CD14-positive monocyte (primary cell): Measurements from ENCODE around the gene GPR42. TPM values are rescaled to one million over a fixed set of nuclear protein-coding genes. Genes with fewer than 3 reads are reported as not detected.
A peak's percentile ranks its signal among the peaks of the same experiment; 100 is the strongest.

Experiments
- DNase-seq, 3 donors: peaks; one replicate each; pipeline ENCODE4 v3.0.0-alpha.2; 2011 to 2022
- H2AFZ ChIP-seq: 2 replicates; pipeline ENCODE4 v1.6.0; 2012; ENCODE audit warnings: mild to moderate bottlenecking, low read depth, low read length, inconsistent platforms; ENCODE audit not compliant: insufficient read depth, poor library complexity, severe bottlenecking
- H3K27ac ChIP-seq, 2 donors: 1 replicate in 1 of 2; 2 replicates in 1 of 2; pipeline ENCODE4 v1.5.1; 2012 to 2013; ENCODE audit warnings: low read length in 2 of 2, control low read depth in 1 of 2, inconsistent platforms in 1 of 2, low read depth in 1 of 2, mild to moderate bottlenecking in 1 of 2
- H3K27me3 ChIP-seq, 2 donors: one replicate each; pipeline versions ENCODE4 v1.6.0 to v1.6.1; 2011 to 2013; ENCODE audit warnings: low read length in 2 of 2; ENCODE audit not compliant: control insufficient read depth in 2 of 2, insufficient read depth in 2 of 2
- H3K36me3 ChIP-seq, 2 donors: replicated peaks in 1 of 2; 1 replicate in 1 of 2; 2 replicates in 1 of 2; pipeline versions ENCODE4 v1.5.1 to v1.6.1; 2012 to 2013; ENCODE audit warnings: low read length in 2 of 2, control low read depth in 1 of 2, inconsistent platforms in 1 of 2, mild to moderate bottlenecking in 1 of 2; ENCODE audit not compliant: insufficient read depth in 2 of 2, control insufficient read depth in 1 of 2
- H3K4me1 ChIP-seq, 2 donors: 1 replicate in 1 of 2; 2 replicates in 1 of 2; pipeline versions ENCODE4 v1.5.1 to v1.6.1; 2012 to 2013; ENCODE audit warnings: low read length in 2 of 2, control low read depth in 1 of 2, inconsistent platforms in 1 of 2, mild to moderate bottlenecking in 1 of 2, moderate library complexity in 1 of 2; ENCODE audit not compliant: insufficient read depth in 2 of 2, control insufficient read depth in 1 of 2
- H3K4me2 ChIP-seq: replicated peaks from 2 replicates; pipeline ENCODE3; 2012; ENCODE audit warnings: low read length, moderate library complexity, mild to moderate bottlenecking; ENCODE audit not compliant: poor library complexity, severe bottlenecking; ENCODE audit errors: extremely low read depth
- H3K4me3 ChIP-seq, 3 experiments: fragments of 200-600 bp in 1 of 3; sonication (generic) in 1 of 3; replicated peaks in 1 of 3; 1 replicate in 2 of 3; 2 replicates in 1 of 3; pipeline ENCODE4 v1.5.1; 2011 to 2013; ENCODE audit warnings: low read length in 3 of 3, mild to moderate bottlenecking in 3 of 3, control low read depth in 2 of 3, low read depth in 2 of 3, inconsistent platforms in 1 of 3, moderate library complexity in 1 of 3
- H3K79me2 ChIP-seq: 2 replicates; pipeline ENCODE4 v1.6.0; 2012; ENCODE audit warnings: mild to moderate bottlenecking, control low read depth, inconsistent platforms, low read length, moderate library complexity; ENCODE audit not compliant: insufficient read depth
- H3K9ac ChIP-seq: 2 replicates; pipeline ENCODE4 v1.6.0; 2017; ENCODE audit warnings: low read length, mild to moderate bottlenecking; ENCODE audit not compliant: insufficient read depth, poor library complexity, severe bottlenecking
- H3K9me3 ChIP-seq, 2 donors: replicated peaks in 1 of 2; 1 replicate in 1 of 2; 2 replicates in 1 of 2; pipeline versions ENCODE4 v1.5.1 to v1.6.1; 2012 to 2013; ENCODE audit warnings: low read length in 2 of 2, control low read depth in 1 of 2; ENCODE audit not compliant: control insufficient read depth in 1 of 2, insufficient read depth in 1 of 2
- H4K20me1 ChIP-seq: 2 replicates; pipeline ENCODE4 v1.6.0; 2012; ENCODE audit warnings: mild to moderate bottlenecking, low read length, control low read depth, moderate library complexity; ENCODE audit not compliant: insufficient read depth
- H3K27ac Mint-ChIP-seq, 7 donors: one replicate each; pipeline ENCODE4 v1.8.0; 2020; ENCODE audit warnings: mild to moderate bottlenecking in 7 of 7, mixed read lengths in 7 of 7, moderate library complexity in 6 of 7, inconsistent platforms in 2 of 7
- H3K27me3 Mint-ChIP-seq, 3 donors: one replicate each; pipeline ENCODE4 v1.8.0; 2021 to 2022; ENCODE audit warnings: low read depth in 3 of 3, mild to moderate bottlenecking in 3 of 3, mixed read lengths in 3 of 3, moderate library complexity in 3 of 3, inconsistent platforms in 1 of 3
- H3K36me3 Mint-ChIP-seq, 2 donors: one replicate each; pipeline ENCODE4 v1.8.0; 2020; ENCODE audit warnings: mixed read lengths in 2 of 2, inconsistent platforms in 1 of 2, mild to moderate bottlenecking in 1 of 2
- H3K4me1 Mint-ChIP-seq: one replicate; pipeline ENCODE4 v1.8.0; 2020; ENCODE audit warnings: mild to moderate bottlenecking, mixed read lengths
- H3K4me3 Mint-ChIP-seq, 2 donors: one replicate each; pipeline ENCODE4 v1.8.0; 2020; ENCODE audit warnings: mild to moderate bottlenecking in 2 of 2, mixed read lengths in 2 of 2, moderate library complexity in 1 of 2
- H3K9me3 Mint-ChIP-seq, 7 donors: one replicate each; pipeline ENCODE4 v1.8.0; 2020 to 2022; ENCODE audit warnings: mixed read lengths in 7 of 7, mild to moderate bottlenecking in 6 of 7, moderate library complexity in 6 of 7, inconsistent platforms in 2 of 7
- WGBS: methylation state at CpG from one replicate; pipeline ENCODE4 v1.1.5; 2013; ENCODE audit warnings: missing lambda C conversion rate; ENCODE audit not compliant: insufficient coverage; 5-methylcytosine and 5-hydroxymethylcytosine counted together
- intact Hi-C, 2 donors: fragments of 100-400 bp; cut with micrococcal nuclease; formaldehyde crosslinking; loops; one replicate each; pipeline versions ENCODE4 v1.15.0 to v1.15.1; 2023
- polyA plus RNA-seq, 3 donors: library from polyadenylated mRNA; depleted of rRNA in 1 of 3; unstranded in 2 of 3; stranded (reverse) in 1 of 3; fragments of 300-500 nt in 2 of 3; fragments of >200 nt in 1 of 3; fragmentation: Illumina TruSeq in 2 of 3; gene quantifications; 1 replicate in 2 of 3; 2 replicates in 1 of 3; pipeline ENCODE4 v1.2.3, GENCODE V29; 2012 to 2021
- TF ChIP-seq, protein P1 (sequence below): fragments of 200-600 bp; IDR thresholded peaks from one replicate; pipeline ENCODE4 v1.8.0; 2022; ENCODE audit warnings: antibody characterized with exemption, mild to moderate bottlenecking

GPR42 gene
- polyA plus RNA-seq, 3 donors = 0.17 to 2.9 TPM; not detected in 1

DNA sequence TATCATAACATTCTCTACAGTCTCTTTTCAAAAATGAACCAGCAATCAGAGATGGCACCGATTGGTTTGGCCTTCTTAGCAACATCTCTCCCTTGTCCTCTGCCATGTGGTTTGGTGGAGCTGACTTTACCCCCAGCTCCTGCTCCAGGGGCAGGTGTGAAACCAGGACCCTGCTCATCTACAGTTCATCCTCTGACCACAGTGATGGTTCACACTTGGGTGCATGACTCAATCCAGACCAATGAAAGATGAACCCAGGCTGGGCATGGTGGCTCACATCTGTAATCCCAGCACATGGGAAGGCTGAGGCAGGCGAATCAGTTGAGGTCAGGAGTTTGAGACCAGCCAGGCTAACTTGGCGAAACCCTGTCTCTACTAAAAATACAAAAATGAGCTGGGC is 43.6 kb downstream of the GPR42 start:
- H3K27ac Mint-ChIP-seq = peak overlapping the region in 2 of 7 donors; percentile 30 to 50
- Histone ChIP-seq H3K9me3 (no peaks in the 10 kb centered on the region), H3K4me2 (no peak overlapping the region), H3K4me1 (peaks cover 7 to 14% of the 10 kb centered on the region in 2 donors), H3K4me3 (no peak overlapping the region), H4K20me1 (no peaks in the 10 kb centered on the region), H3K27me3 (peaks cover 0 to 13% of the 10 kb centered on the region in 2 donors), H2AFZ (no peak overlapping the region), H3K79me2 (no peaks in the 10 kb centered on the region), H3K36me3 (no peaks in the 10 kb centered on the region), H3K27ac (no peak overlapping the region), H3K9ac (no peak overlapping the region)
- H3K9me3 Mint-ChIP-seq = peaks cover 0 to 3% (median 0%) of the 10 kb centered on the region in 7 donors
- TF ChIP-seq, protein P1, sequence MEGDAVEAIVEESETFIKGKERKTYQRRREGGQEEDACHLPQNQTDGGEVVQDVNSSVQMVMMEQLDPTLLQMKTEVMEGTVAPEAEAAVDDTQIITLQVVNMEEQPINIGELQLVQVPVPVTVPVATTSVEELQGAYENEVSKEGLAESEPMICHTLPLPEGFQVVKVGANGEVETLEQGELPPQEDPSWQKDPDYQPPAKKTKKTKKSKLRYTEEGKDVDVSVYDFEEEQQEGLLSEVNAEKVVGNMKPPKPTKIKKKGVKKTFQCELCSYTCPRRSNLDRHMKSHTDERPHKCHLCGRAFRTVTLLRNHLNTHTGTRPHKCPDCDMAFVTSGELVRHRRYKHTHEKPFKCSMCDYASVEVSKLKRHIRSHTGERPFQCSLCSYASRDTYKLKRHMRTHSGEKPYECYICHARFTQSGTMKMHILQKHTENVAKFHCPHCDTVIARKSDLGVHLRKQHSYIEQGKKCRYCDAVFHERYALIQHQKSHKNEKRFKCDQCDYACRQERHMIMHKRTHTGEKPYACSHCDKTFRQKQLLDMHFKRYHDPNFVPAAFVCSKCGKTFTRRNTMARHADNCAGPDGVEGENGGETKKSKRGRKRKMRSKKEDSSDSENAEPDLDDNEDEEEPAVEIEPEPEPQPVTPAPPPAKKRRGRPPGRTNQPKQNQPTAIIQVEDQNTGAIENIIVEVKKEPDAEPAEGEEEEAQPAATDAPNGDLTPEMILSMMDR = no peak
- H3K4me1 Mint-ChIP-seq = peaks cover 16% of the 10 kb centered on the region
- 100% methylated on average over 2 of the region's 3 CpGs for WGBS
- intact Hi-C loops = no loop called here
- no peak for DNase-seq
- peak overlapping the region in 1 of 2 donors; percentile 17 for H3K4me3 Mint-ChIP-seq
- peaks cover 25 to 38% (median 27%) of the 10 kb centered on the region in 3 donors for H3K27me3 Mint-ChIP-seq
- H3K36me3 Mint-ChIP-seq = no peaks in the 10 kb centered on the region

- Mint-ChIP-seq H3K4me3 (no peak overlapping the region), H3K36me3 (no peaks in the 10 kb centered on the region), H3K27me3 (peaks cover 22 to 37% (median 29%) of the 10 kb centered on the region in 3 donors), H3K9me3 (peaks cover 0 to 3% (median 0%) of the 10 kb centered on the region in 7 donors), H3K4me1 (peaks cover 27% of the 10 kb centered on the region), H3K27ac (no peak overlapping the region)
- H3K9me3 ChIP-seq = no peaks in the 10 kb centered on the region
- no peak overlapping the region for H2AFZ ChIP-seq
- peaks cover 0 to 13% of the 10 kb centered on the region in 2 donors for H3K27me3 ChIP-seq
- 75% methylated on average over 3 of the region's 7 CpGs for whole genome bisulfite sequencing
- TF ChIP-seq, protein P1 = no peak
- no peaks in the 10 kb centered on the region for H3K79me2 ChIP-seq
- no peak overlapping the region for H3K4me3 ChIP-seq
- no peaks in the 10 kb centered on the region for H4K20me1 ChIP-seq
- H3K4me2 ChIP-seq = no peak overlapping the region
- no peaks in the 10 kb centered on the region for H3K36me3 ChIP-seq
- no peak overlapping the region for H3K9ac ChIP-seq
- no peak for DNase-seq
- intact Hi-C loops = loop anchor here in 1 of 2 donors (5.0 kb wide), 2 partner anchors 56 to 64 kb away; no protein-coding TSS in a partner anchor
- peaks cover 13 to 21% of the 10 kb centered on the region in 2 donors for H3K4me1 ChIP-seq
- no peak overlapping the region for H3K27ac ChIP-seq
These were observed 45.5 kb downstream of the GPR42 start for GRCh38 chr19:35416331-35416730.
